Esophagus muscularis mucosa (tissue), 4 donors: ENCODE data around the gene HDAC4.

Source experiments
- EP300 ChIP-seq: sonication (generic); formaldehyde crosslinking; IDR thresholded peaks from one replicate; pipeline ENCODE4 v1.6.1; 2017; ENCODE audit warnings: antibody characterized with exemption
- POLR2AphosphoS5 ChIP-seq, 2 donors: sonication (generic); formaldehyde crosslinking; IDR thresholded peaks; one replicate each; pipeline ENCODE4 v1.6.1; 2017; ENCODE audit warnings: antibody characterized with exemption in 2 of 2
- TF ChIP-seq, protein P1 (sequence below), 3 experiments: fragments of 200-600 bp in 2 of 3; fragments of 450-650 bp in 1 of 3; sonication (generic) in 2 of 3; IDR thresholded peaks; one replicate each; pipeline ENCODE4 v1.5.1; 2017 to 2019; ENCODE audit warnings: antibody characterized with exemption in 3 of 3, mild to moderate bottlenecking in 2 of 3, moderate library complexity in 1 of 3

DNA sequence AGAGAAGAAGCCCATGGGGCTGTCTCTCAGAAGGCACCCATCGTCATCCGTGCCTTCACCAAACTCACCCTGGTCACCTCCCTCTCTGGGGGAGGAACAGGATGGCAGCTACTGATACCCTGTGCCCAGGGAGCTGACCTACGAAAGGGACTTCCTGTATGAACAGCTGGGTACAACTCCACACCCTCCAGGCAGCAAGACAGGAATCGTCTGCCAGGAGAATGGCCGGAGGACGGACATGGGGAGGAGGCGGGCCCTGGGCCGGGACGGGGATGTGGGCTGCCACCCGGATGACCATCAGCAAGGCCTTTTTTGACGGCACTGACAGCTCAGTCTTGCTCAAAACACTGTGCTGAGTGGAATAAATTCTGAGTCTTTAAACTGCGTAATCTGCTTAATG lies 243.6 kb downstream of the HDAC4 start:
- TF ChIP-seq EP300 (no peak), POLR2AphosphoS5 (IDR thresholded peaks at IDR 0.05) (no peak)
- TF ChIP-seq, protein P1, sequence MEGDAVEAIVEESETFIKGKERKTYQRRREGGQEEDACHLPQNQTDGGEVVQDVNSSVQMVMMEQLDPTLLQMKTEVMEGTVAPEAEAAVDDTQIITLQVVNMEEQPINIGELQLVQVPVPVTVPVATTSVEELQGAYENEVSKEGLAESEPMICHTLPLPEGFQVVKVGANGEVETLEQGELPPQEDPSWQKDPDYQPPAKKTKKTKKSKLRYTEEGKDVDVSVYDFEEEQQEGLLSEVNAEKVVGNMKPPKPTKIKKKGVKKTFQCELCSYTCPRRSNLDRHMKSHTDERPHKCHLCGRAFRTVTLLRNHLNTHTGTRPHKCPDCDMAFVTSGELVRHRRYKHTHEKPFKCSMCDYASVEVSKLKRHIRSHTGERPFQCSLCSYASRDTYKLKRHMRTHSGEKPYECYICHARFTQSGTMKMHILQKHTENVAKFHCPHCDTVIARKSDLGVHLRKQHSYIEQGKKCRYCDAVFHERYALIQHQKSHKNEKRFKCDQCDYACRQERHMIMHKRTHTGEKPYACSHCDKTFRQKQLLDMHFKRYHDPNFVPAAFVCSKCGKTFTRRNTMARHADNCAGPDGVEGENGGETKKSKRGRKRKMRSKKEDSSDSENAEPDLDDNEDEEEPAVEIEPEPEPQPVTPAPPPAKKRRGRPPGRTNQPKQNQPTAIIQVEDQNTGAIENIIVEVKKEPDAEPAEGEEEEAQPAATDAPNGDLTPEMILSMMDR (IDR thresholded peaks at IDR 0.05), result no peak
